OCI-LY7 (cell line): ENCODE data around the gene UBE2K.

Experiments
- EZH2phosphoT487 ChIP-seq: fragments of 200-600 bp; sonication (generic); IDR thresholded peaks from 2 replicates; pipeline ENCODE4 v1.6.1; 2018; ENCODE audit warnings: low read depth, borderline replicate concordance, mild to moderate bottlenecking, mixed run types, antibody characterized with exemption, low read length, moderate library complexity, mixed read lengths
- TF ChIP-seq, protein P1 (sequence below): fragments of 200-600 bp; sonication (generic); conservative IDR thresholded peaks from 2 replicates; pipeline ENCODE4 v1.5.1; 2014; ENCODE audit warnings: mild to moderate bottlenecking, antibody characterized with exemption, low read length, moderate library complexity, mixed read lengths

DNA sequence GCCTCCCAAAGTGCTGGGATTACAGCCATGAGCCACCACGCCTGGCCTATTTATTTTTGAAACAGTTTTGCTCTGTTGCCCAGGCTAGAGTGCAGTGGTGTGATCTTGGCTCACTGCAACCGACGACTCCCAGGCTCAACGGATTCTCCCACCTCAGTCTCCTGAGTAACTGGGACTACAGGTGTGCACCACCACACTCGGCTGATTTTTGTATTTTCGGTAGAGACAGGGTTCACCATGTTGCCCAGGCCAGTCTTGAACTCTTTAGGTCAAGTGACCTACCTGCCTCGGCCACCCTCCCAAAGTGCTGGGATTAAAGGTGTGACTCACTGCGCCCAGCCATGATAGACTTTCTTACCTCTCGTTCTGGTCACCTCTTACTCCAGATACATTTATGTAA, 124.0 kb downstream of the UBE2K start:
- TF ChIP-seq, protein P1, sequence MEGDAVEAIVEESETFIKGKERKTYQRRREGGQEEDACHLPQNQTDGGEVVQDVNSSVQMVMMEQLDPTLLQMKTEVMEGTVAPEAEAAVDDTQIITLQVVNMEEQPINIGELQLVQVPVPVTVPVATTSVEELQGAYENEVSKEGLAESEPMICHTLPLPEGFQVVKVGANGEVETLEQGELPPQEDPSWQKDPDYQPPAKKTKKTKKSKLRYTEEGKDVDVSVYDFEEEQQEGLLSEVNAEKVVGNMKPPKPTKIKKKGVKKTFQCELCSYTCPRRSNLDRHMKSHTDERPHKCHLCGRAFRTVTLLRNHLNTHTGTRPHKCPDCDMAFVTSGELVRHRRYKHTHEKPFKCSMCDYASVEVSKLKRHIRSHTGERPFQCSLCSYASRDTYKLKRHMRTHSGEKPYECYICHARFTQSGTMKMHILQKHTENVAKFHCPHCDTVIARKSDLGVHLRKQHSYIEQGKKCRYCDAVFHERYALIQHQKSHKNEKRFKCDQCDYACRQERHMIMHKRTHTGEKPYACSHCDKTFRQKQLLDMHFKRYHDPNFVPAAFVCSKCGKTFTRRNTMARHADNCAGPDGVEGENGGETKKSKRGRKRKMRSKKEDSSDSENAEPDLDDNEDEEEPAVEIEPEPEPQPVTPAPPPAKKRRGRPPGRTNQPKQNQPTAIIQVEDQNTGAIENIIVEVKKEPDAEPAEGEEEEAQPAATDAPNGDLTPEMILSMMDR: no peak
- no peak for TF ChIP-seq EZH2phosphoT487
